HG02642 (cell line): ENCODE measurements around the gene C1orf167.

Source experiments
- ATAC-seq: cut with Tn5 transposase; IDR thresholded peaks from one replicate; pipeline ENCODE4 v1.9.1; 2021; ENCODE audit warnings: mild to moderate bottlenecking; ENCODE audit not compliant: unreplicated experiment, poor library complexity

C1orf167 gene

GRCh38 chr1:11831945-11832725 is 70.1 kb downstream of the C1orf167 start:
- no peak for ATAC-seq

- no peak for ATAC-seq
These were observed 71.5 kb downstream of the C1orf167 start for GRCh38 chr1:11833497-11833896.

DNA sequence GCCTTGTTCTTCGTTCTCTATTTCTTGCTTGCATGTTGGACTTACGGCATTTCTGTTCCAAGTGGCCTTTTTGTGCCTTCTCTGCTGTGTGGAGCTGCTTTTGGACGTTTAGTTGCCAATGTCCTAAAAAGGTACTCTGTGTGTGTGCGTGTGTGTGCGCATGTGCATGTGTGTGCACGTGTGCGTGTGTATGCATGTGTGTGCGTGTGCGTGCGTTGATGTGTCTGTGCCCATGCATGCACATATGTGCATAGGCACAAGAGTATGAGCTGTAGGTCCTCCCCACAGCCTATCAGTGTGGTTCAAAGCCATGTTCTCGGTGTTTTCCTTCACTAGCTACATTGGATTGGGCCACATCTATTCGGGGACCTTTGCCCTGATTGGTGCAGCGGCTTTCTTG is 71.9 kb downstream of the C1orf167 start:
- ATAC-seq: no peak

GRCh38 chr1:11835441-11836225 is 73.6 kb downstream of the C1orf167 start:
- ATAC-seq: no peak

DNA sequence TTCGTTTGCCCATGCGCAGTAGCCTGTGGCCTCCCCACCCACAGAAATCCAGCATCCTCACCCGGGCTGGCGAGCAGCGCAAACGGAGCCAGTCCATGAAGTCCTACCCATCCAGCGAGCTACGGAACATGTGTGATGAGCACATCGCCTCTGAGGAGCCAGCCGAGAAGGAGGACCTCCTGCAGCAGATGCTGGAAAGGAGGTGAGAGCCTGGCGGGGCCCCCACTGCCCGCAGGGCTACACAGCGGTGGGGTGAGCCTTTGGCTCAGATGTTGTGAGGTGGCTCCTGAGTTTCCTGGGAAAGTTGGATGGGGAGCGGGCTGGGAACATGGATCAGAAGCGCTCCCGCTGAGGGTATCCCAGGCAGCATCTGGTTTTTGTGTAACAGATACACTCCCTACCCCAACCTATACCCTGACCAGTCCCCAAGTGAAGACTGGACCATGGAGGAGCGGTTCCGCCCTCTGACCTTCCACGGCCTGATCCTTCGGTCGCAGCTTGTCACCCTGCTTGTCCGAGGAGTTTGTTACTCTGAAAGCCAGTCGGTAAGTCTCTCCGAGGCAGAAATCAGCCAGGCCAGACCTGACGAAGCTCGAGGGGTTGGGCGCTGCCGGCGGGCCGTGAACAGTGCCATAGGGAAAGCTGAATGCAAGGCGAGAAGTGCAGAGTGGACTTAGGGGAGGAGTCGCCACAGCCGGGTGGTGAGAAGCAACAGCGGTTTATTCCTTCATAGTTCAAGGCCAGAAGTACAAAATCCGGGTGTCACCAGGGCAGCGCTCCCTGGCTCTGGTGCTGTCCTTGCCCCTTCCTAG is 75.2 kb downstream of the C1orf167 start:
- no peak for ATAC-seq

DNA sequence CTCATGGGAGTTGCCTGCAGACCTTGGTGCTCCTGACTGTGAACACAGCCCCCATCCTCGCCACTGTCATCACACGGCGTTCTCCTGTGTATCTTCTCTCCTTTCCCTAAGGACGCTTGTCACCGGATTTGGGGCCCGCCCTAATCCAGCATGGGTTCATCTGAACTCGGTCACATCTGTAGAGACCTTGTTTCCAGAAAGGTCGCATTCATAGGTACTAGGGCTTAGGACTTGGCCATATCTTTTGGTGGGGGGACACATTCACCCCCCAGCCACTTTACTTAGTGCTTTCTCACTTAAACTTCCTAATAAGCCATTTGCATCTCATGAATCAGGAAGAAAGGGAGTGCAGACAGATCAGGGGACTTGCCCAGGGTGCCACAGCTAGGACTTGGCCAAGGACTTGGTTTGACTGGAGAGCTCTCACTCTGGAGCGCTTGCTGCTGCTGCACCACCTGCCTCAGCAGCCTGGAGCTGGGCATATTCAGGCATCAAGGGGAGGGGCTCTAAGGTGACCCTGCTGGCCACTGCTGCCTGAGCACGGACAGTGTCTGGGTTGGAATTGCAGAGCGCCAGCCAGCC is 75.9 kb downstream of the C1orf167 start:
- ATAC-seq: no peak

- ATAC-seq: no peak
These were observed 76.6 kb downstream of the C1orf167 start for GRCh38 chr1:11838349-11839272.
